MM.1S (cell line): ENCODE data around the gene EFL1.

ENCODE experiments used
- CTCF ChIP-seq: fragments of 300-600 bp; sonication (generic); IDR thresholded peaks from 2 replicates; pipeline ENCODE4 v1.5.1; 2016; ENCODE audit warnings: antibody characterized with exemption, low read length, mixed read lengths
- EZH2 ChIP-seq: fragments of 300-600 bp; sonication (generic); optimal IDR thresholded peaks from 2 replicates; pipeline ENCODE3; 2017; ENCODE audit warnings: low read depth, mild to moderate bottlenecking, antibody characterized with exemption, low read length, mixed read lengths

DNA sequence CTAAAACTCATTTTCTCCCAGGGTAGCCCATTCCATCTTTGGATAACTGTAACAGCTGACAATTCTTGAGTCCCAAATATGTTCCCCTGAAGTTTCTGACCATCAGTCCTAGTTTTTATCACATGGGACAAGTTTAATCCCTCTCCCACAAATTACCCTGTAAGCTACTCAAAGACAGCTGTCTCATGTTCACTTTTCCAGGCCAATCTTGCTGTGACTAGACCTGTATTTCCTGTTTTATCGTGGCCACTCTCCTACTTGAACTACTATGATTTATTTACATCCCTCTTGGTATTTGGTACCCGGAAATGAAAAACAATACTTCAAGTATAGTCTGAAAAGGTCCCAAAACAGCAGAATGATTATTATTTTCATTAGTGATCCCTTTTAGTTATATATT lies 121.6 kb downstream of the EFL1 start:
- TF ChIP-seq CTCF, result no peak
- TF ChIP-seq EZH2, result no peak
